Testis (tissue), 2 donors: ENCODE measurements around the gene PERM1.

Experiments
- CTCF ChIP-seq, 3 experiments: fragments of 450-650 bp in 2 of 3; fragments of 200-600 bp in 1 of 3; sonication (generic) in 1 of 3; IDR thresholded peaks; one replicate each; pipeline ENCODE4 v1.5.1; 2016 to 2019; ENCODE audit warnings: antibody characterized with exemption in 3 of 3, mild to moderate bottlenecking in 2 of 3, moderate library complexity in 1 of 3
- POLR2A ChIP-seq: fragments of 450-650 bp; IDR thresholded peaks from one replicate; pipeline ENCODE4 v1.6.1; 2017; ENCODE audit warnings: antibody characterized with exemption, mild to moderate bottlenecking, moderate library complexity

- TF ChIP-seq CTCF (IDR thresholded peaks at IDR 0.05): no peak
- TF ChIP-seq POLR2A: no peak
Observed at GRCh38 chr1:997713-997992, 15.8 kb upstream of the PERM1 start.
